Body of pancreas (tissue), 4 donors: ENCODE results near the gene SH3GL1.

Source experiments
- CTCF ChIP-seq, 7 experiments: fragments of 450-650 bp in 4 of 7; fragments of 200-600 bp in 3 of 7; sonication (generic) in 3 of 7; IDR thresholded peaks; one replicate each; pipeline ENCODE4 v1.5.1; 2016 to 2019; ENCODE audit warnings: antibody characterized with exemption in 7 of 7
- POLR2A ChIP-seq, 3 donors: fragments of 450-650 bp; IDR thresholded peaks; one replicate each; pipeline ENCODE4 v1.6.1; 2016; ENCODE audit warnings: antibody characterized with exemption in 3 of 3, mild to moderate bottlenecking in 2 of 3

DNA sequence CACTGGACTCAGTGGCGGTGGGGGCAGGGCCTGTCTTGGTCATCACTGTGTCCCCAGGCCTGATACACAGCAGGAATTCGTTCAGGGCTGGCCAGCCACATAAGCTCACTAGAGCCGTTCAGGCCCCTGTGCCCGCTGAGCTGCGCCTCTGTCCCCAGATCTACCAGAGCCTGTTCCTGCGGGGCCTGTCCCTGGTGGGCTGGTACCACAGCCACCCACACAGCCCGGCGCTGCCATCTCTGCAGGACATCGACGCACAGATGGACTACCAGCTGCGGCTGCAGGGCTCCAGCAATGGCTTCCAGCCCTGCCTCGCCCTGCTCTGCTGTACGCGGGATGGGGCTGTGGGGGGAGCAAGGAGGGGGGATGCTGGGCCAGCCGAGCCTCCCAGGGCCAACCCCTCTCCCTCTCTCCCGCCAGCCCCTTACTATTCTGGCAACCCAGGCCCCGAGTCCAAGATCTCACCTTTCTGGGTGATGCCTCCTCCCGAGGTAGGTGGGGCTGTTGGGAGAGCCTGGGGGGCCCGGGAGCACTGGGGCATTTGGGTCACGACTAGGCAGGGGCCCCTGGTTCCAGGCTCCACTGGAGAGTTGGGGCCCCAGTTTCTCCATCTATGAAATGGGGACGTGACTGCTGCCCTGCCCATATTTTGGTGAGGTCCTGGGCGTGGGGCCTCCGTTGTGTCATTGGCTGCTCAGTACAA is 43.1 kb downstream of the SH3GL1 start:
- TF ChIP-seq CTCF (IDR thresholded peaks at IDR 0.05) (no peak), POLR2A (IDR thresholded peaks at IDR 0.05) (no peak)
